Fibroblast of pulmonary artery (primary cell): Measurements from ENCODE around the gene NEU1.
"Not testable (repeated sequence)": the region's sequence is repeated elsewhere in the genome, so short reads cannot be mapped to it uniquely, and the experiment has no call there.

Experiments used
- DNase-seq: peaks from one replicate; pipeline ENCODE4 v3.0.0-alpha.2; 2010; ENCODE audit warnings: low read depth
- H3K4me3 ChIP-seq: replicated peaks from 2 replicates; pipeline ENCODE4 v1.5.1; 2011; ENCODE audit warnings: low read depth, mild to moderate bottlenecking, control low read depth, low read length, moderate library complexity
- TF ChIP-seq, protein P1 (sequence below): IDR thresholded peaks from 2 replicates; pipeline ENCODE4 v1.5.1; 2011; ENCODE audit warnings: mild to moderate bottlenecking, control low read depth, low read length, inconsistent platforms; ENCODE audit errors: missing control alignments

NEU1 gene

DNA sequence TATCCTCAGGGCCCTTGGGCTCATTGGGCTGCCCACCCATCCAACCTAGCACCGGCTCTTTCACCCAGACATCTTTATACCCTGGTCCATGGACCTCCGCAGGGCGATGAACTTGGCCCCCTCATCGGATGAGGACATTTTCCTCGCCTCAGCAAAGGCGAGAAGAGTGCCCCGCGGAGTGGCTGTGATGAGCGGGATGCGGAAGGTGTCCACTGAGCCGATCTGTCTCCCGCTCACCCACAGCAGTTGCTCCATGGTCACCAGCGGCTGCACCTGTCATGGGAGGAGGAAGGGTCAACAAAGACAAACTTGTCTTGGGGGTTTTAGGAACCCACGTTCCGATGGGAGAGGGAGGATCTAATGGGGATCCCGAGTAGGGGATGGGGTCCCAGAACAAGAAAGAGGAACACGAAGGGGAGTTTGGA, 690 bp downstream of the NEU1 start:
- no peak for DNase-seq
- TF ChIP-seq, protein P1, sequence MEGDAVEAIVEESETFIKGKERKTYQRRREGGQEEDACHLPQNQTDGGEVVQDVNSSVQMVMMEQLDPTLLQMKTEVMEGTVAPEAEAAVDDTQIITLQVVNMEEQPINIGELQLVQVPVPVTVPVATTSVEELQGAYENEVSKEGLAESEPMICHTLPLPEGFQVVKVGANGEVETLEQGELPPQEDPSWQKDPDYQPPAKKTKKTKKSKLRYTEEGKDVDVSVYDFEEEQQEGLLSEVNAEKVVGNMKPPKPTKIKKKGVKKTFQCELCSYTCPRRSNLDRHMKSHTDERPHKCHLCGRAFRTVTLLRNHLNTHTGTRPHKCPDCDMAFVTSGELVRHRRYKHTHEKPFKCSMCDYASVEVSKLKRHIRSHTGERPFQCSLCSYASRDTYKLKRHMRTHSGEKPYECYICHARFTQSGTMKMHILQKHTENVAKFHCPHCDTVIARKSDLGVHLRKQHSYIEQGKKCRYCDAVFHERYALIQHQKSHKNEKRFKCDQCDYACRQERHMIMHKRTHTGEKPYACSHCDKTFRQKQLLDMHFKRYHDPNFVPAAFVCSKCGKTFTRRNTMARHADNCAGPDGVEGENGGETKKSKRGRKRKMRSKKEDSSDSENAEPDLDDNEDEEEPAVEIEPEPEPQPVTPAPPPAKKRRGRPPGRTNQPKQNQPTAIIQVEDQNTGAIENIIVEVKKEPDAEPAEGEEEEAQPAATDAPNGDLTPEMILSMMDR = no peak
- peak overlapping the region; percentile 98 for H3K4me3 ChIP-seq

DNA sequence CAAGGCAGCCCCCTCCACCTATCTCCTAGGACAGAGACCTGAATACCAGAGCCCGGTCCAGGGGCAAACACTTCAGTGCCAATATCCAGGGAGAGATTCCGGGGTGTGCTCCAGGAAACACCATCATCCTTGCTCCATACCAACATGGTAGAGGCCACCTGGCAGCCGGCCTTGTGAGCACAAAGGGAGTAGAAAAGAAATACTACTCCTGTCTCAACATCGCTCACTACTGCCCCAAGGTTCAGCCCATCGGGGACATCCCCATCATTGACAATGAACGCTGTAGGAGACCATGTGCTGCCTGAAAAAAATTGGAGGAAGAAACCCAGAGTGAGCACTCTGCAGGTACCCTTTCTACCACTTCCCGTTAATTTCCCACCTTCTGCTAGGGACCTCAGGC, 1.5 kb downstream of the NEU1 start:
- no peak overlapping the region for H3K4me3 ChIP-seq
- TF ChIP-seq, protein P1 = no peak
- DNase-seq = no peak

- no peak for DNase-seq
- no peak overlapping the region for H3K4me3 ChIP-seq
- TF ChIP-seq, protein P1 = no peak
Measured at GRCh38 chr6:31860349-31860748, 2.3 kb downstream of the NEU1 start.

GRCh38 chr6:31859923-31860322, 2.7 kb downstream of the NEU1 start:
- H3K4me3 ChIP-seq = no peak overlapping the region
- TF ChIP-seq, protein P1 = no peak

DNA sequence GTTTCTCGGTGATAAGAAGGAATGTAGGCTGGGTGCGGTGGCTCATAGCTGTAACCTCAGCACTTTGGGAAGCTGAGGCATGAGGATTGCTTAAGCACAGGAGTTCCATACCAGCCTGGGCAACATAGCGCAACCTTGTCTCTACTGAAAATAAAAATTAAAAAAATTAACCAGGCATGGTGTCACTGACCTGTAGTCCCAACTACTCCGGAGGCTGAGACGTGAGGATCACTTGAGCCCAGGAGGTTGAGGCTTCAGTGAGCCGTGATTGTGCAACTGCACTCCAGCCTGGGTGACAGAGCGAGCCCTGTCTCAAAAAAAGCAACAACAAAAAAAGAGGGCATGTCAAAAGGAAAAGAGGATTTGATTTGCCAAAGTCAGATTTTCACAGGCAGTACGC, 3.9 kb downstream of the NEU1 start:
- no peak for DNase-seq
- TF ChIP-seq, protein P1 = no peak
- H3K4me3 ChIP-seq = no peak overlapping the region

More at GRCh38 chr6:31859923-31860322, 2.7 kb downstream of the NEU1 start:
- no peak for DNase-seq

- DNase-seq, H3K4me3 ChIP-seq: not testable (repeated sequence)
Measured at GRCh38 chr6:31857774-31858173, 4.8 kb downstream of the NEU1 start.

DNA sequence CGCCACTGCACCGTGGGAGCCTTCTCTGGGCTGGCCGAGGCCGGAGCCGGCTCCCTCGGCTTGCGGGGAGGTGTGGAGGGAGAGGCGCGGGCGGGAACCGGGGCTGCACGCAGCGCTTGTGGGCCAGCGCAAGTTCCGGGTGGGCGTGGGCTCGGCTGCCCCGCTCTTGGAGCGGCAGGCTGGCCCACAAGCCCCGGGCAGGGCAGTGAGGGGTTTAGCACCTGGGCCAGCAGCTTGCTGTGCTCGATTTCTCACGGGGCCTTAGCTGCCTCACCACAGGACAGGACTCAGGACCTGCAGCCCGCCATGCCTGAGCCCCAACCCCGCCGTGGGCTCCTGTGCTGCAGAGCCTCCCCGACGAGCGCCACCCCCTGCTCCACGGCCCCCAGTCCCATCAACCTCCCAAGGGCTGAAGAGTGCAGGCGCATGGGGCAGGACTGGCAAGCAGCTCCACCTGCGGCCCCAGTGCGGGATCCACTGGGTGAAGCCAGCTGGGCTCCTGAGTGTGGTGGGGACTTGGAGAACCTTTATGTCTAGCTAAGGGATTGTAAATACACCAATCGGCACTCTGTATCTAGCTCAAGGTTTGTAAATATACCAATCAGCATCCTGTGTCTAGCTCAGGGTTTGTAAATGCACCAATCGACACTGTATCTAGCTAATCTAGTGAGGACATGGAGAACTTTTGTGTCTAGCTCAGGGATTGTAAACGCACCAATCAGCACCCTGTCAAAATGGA, 10.5 kb downstream of the NEU1 start:
- not testable (repeated sequence) for DNase-seq, H3K4me3 ChIP-seq

DNA sequence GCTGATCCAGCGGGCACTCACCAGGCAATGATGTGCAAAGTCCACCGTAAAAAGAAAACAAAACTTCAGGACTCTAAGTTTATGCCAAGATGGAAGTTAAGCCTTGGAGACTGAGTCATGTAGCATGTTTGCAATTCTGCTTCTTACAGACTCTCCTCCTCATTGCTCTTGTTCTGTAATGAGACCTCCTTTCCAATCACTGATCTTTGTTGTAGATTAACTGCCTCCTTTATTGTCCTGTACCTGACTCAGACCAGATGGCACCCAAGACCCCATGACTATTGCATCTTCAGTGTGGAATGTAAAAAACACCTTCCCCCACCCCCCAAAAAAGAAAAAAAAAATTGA, 11.2 kb downstream of the NEU1 start:
- DNase-seq = no peak
- TF ChIP-seq, protein P1 = no peak
- no peak overlapping the region for H3K4me3 ChIP-seq
